ENCODE measurements around the gene PTGR2.
A peak's percentile ranks its signal among the peaks of the same experiment; 100 is the strongest.
"Not testable (repeated sequence)": the region's sequence is repeated elsewhere in the genome, so short reads cannot be mapped to it uniquely, and the experiment has no call there.

PTGR2 gene

GRCh38 chr14:73886449-73887317, 35.1 kb downstream of the PTGR2 start, which contains the start of gene ZNF410:
ZNF410 (plus strand) TSS chr14:73886859; CDS start chr14:73892176, 5,317 bp downstream.
- peak; percentile 83 to 84 for DNase-seq (ENCODE audit: low read depth in 2 of 2)

- no peak for DNase-seq (ENCODE audit: low read depth in 2 of 2)
Observed at GRCh38 chr14:73887318-73887616, 35.6 kb downstream of the PTGR2 start.

DNA sequence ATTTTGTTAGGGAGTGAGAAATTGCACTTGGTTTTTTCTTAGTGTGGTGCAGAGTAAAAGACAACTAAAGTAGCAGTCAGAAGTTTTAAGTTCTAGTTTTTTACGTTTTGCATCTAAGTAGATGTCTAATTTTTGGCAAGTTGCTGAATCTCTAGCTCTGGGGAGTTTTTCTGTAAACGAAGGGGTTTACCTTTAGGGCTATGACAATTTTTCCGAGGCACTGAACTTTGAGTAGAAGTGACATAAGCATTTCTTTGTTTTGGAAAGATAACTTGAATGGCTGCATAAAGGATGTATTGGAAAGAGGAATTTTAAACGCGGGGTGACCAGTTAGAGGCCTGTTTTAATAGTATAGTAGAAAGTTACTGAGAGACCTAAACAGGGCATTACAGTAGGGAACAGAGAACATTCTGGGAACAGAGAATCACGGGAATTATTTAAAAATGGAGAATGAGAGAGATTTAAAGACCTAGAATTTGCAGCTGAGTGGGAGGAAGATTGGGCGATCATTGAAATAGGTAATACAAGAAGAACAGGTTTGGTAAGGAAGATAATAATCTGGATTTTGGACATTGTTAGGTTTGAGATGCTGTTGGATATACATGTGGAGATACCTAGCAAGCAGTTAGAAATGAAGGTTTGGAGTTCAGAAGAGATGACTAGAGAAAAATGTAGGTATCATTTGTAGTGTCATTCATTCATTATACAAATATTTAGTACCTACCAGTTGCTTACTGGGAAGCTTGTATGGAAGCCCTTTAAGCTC, 36.2 kb downstream of the PTGR2 start:
- DNase-seq (ENCODE audit: low read depth in 2 of 2): no peak

DNA sequence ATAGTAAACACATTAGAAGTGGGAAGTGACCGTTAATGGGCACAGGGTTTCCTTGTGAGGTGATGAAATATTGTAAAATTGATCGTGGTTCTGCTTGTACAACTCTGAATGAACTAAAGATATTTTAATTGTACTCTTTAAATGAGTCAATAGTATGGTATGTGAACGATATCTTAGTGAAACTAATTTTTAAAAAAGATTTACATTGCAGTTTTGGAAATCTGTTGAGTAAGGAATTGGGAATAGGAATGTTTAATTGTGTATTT, 36.8 kb downstream of the PTGR2 start:
- no peak for DNase-seq (ENCODE audit: low read depth in 2 of 2)

- no peak for DNase-seq (ENCODE audit: low read depth in 2 of 2)
Observed at GRCh38 chr14:73888971-73889370, 37.3 kb downstream of the PTGR2 start.

GRCh38 chr14:73889376-73889775, 37.7 kb downstream of the PTGR2 start:
- DNase-seq (ENCODE audit: low read depth in 2 of 2): no peak

DNA sequence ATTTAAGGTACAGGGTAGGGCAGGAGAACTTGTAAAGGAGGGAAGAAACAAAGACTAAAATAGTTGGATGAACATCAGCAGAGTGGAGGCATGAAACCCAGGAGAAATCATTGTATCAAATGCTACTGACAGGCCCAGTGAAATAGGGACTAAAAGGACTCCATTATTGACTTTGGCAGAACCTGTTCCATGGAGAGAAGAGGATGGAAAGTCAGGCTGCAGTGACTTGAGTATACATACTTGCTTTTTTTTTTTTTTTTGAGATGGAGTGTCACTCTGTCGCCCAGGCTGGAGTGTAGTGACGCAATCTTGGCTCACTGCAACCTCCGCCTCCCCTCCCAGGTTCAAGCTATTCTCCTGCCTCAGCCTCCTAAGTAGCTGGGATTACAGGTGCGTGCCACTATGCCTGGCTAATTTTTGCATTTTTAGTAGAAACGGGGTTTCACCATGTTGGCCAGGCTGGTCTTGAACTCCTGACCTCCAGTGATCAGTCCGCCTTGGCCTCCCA, 42.6 kb downstream of the PTGR2 start:
- DNase-seq (ENCODE audit: low read depth in 2 of 2): not testable (repeated sequence)

GRCh38 chr14:73895939-73896338, 44.3 kb downstream of the PTGR2 start:
- DNase-seq (ENCODE audit: low read depth in 2 of 2): no peak

GRCh38 chr14:73896521-73896920, 44.9 kb downstream of the PTGR2 start:
- DNase-seq (ENCODE audit: low read depth in 2 of 2): no peak

GRCh38 chr14:73903028-73903427, 51.4 kb downstream of the PTGR2 start:
- DNase-seq (ENCODE audit: low read depth in 2 of 2): no peak

GRCh38 chr14:73909681-73910080, 58.0 kb downstream of the PTGR2 start:
- no peak for DNase-seq (ENCODE audit: low read depth in 2 of 2)

DNA sequence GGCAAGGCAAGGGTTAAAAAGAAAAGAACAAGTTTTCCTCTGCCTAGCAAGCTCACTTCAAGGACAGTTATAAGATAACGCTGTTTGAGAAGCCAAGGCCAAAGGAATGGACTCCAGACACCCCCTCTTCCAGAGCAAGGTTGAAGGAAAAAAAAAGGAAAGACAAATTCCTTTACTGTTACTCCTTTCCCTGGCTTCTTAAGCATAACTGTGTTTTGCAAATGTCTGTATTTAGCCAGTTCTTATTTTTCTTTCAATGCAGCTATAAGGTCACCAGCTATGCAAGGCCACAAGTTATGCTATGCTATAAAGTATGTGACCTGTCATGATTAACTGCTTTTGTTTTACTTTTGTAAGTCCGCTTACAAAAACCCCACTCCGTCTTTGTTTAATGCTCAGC, 61.6 kb downstream of the PTGR2 start:
- no peak for DNase-seq (ENCODE audit: low read depth in 2 of 2)

GRCh38 chr14:73916324-73916723, 64.7 kb downstream of the PTGR2 start:
- DNase-seq (ENCODE audit: low read depth in 2 of 2): no peak

DNA sequence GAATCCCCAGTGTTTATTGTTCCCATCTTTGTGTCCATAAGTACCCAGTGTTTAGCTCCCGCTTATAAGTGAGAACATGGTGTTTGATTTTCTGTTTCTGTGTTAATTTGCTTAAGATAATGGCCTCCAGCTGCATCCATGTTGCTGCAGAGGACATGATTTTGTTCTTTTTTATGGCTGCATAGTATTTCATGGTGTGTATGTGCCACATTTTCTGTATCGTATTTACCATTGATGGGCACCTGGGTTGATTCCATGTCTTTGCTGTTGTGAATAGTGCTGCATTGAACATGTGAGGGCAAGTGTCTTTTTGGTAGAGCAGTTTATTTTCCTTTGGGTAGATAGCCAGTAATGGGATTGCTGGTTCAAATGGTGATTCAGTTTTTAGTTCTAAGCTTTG, 67.8 kb downstream of the PTGR2 start:
- DNase-seq (ENCODE audit: low read depth in 2 of 2): not testable (repeated sequence)

GRCh38 chr14:73924337-73924736, 72.7 kb downstream of the PTGR2 start:
- no peak for DNase-seq (ENCODE audit: low read depth in 2 of 2)

Measured in stimulated activated CD8-positive, alpha-beta memory T cell treated with anti-CD3 and anti-CD28 coated beads, Interleukin-15, amount 100 ng/mL, for 4 hours (primary cell).